DMS53 treated with DMSO at 0.1 percent for 48 hours (cell line): ENCODE results near the gene MUC2.

ENCODE experiments used
- DNase-seq: peaks from one replicate; lab custom pipeline; 2025; ENCODE audit not compliant: unreplicated experiment; lab: John Stamatoyannopoulos, UW

MUC2 gene

DNA sequence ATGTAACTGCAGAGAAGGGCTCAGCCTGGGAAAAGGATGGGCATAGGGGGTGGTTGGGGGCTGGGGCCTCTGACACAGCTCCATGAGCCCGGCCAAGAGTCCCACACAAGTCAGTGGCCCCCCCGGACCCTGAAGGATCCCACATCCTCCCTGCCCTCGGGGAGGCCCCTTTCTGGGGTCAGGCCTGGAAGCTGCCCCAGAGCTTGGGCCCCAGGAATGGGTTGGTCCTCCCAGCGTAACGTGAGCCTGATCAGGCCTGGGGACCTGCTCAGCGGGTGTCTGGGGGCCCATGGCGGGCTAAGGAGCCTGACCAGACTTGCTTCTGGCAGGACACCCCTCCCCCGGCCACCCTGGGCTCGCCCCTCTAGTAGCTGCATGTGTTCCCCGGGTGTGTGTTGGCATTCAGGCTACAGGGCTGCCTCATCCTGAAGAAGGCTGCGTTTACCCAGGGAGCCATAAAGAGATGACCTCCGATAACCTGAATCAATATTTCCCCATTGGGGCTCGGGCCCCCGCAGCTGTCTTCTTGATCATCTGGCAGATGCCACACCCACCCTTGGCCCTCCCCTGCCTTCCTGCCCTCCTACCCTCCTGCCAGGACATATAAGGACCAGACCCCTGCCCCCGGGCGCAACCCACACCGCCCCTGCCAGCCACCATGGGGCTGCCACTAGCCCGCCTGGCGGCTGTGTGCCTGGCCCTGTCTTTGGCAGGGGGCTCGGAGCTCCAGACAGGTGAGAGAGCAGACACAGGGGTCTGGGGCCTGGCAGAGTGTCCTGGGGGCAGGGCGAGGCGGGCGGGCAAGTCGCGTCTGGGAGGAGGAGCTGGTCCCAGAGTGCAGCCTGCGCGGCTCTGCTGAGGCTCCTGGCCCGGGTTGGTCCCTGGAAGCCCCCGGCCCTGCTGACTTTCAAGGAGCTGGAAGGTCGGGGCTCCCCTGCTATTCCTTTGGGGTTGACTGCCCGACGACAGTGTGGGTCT, at the start of gene MUC2:
MUC2 (plus strand) TSS at position 631 of the 978 bp plus-strand sequence.
- no peak for DNase-seq

GRCh38 chr11:1025410-1026162, 49.1 kb upstream of the MUC2 start:
- no peak for DNase-seq

DNA sequence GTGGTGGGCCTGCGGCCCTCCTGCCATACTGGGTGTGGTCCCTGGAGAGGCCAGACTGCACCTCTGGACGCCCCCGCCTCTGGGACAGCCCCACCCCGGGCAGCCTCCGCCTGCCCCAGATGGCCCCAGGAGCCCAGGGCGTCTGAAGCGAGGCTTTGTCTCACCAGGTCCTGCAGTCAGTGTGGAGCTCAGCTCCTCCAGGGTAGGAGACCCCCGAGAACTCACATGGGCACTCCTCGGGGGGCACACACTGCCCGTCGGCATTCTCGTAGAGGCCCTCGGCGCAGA, 48.6 kb upstream of the MUC2 start:
- no peak for DNase-seq

DNA sequence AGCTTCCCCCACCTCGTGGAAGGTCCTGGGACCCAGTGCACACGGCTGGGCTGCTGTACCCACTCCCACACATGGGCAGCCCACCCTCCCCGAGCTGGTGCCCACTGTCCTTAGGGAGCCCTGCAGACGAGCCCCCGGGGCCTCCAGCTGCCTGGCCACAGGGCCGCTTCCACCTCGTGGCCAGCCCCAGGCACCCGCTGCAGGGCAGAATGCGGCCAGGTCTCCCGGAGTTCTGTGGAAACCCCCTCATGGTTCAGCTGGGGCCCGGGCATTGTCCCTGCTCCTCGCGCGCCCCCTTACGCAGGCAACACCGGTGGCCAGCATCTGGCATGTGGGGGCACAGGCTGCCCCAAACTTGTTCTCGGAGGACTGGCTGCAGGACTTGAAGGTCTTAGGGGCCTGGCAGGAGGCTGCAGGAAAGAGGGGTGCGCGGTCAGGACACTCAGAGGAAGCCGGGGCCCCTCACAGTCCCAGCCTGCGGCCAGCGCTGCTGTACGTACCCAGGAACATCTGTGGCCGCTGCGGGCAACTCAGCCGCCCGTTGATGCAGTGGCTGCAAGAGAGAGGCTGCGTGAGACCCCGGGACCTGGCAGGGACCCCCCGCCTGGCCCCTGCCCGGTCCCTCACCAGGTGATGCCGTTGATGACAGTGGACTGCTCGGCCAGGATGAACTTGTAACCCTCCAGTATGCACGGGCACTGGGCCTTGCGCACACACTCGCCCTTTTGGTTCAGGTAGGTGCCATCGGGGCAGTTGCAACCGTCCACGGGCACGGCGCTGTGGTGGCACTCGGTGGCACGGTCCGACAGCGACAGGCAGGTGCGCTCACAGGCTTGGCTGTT, 47.8 kb upstream of the MUC2 start:
- DNase-seq = no peak

DNA sequence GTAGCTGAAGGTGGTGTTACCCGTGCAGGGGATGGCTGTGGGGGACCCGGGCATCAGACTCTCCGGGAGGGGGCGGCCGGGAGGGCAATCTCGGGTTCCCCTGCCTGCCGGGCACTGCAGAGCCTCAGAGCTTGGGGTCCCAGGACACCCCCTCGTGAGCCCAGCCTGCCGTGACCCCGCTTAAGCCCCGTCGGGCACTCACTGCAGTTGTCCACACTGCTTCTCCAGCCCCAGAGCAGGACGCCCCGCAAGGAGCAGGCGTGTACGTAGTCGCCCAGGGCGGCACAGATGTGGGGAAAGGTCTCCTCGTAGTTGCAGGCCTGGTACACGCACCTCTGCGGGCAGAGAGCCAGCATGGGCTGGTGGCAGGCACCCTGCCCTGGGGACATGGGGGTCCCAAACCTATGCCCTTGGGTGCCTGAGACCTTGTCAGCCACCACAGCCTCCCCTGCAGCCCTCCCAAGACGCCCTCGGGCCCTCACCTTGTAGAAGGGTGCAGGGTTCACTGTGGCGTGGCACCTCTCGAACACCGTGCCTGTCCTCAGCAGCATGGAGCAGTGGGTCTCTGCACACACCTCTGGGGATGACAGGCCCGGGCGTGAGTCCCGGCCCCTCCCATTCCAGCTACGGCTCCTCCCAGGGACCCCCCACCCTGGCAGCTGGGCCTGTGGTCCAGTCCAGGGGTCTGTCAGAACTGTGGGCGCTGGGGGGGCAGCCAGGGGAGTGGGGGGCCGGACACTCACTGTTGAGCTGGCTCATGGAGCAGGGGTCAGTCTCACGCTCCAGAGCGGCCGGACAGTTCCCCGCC, 47.0 kb upstream of the MUC2 start:
- no peak for DNase-seq

- no peak for DNase-seq
These were observed 46.5 kb upstream of the MUC2 start for GRCh38 chr11:1028291-1028540.

GRCh38 chr11:1028616-1029015, 46.1 kb upstream of the MUC2 start:
- DNase-seq = no peak

- no peak for DNase-seq
These were observed 45.6 kb upstream of the MUC2 start for GRCh38 chr11:1029051-1029450.

GRCh38 chr11:1029654-1030053, 45.0 kb upstream of the MUC2 start:
- no peak for DNase-seq

- no peak for DNase-seq
These were observed 44.6 kb upstream of the MUC2 start for GRCh38 chr11:1030086-1030485.

GRCh38 chr11:1030556-1030955, 44.1 kb upstream of the MUC2 start:
- DNase-seq = no peak

GRCh38 chr11:1031121-1031899, 43.4 kb upstream of the MUC2 start:
- DNase-seq = no peak

DNA sequence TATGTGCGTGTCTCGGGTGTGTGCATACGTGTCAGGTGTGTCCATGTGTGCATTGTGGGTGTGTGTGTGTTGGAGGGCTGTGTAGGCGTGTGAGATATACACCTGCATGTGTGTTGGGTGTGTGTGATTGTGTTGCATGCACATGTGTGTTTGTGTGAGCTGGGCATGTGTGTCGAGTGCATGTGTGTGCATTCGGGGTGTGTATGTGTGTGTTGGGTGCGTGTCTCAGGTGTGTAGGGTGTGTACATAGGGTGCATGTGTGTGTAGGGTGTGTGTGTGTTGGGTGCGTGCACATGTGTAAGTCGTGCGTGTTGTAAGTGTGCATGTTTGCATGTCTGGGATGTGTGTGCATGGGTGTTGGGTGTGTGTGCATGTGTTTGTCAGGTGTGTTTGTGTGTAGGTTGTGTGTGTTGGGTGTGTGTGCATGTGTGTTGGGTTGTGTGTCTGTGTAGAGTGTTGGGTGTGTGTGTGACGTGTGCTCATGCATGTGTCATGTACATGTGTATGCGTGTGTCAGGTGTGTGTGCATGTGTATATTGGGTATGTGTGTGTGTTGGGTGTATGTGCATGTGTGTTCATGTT, 42.3 kb upstream of the MUC2 start:
- no peak for DNase-seq

GRCh38 chr11:1033016-1033798, 41.5 kb upstream of the MUC2 start:
- DNase-seq = no peak

DNA sequence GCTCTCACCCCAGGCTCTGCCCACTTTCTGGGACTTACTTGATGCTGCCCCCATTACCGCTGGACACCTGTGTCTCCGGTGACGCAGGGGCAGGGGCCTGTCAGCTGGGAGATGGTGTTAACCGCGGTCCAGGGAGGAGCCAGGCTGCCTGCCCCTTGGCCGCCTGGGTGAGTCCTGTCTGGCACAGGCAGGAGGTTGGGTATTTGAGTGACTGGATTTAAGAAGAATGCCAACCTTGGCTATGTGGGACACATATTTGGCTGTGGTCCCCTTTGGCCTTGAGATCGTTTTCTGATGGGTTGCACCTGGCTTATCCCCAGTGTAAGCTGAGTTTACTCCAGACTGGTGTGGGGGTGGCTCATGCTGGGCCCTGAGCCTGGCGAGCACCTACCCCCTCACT, 40.7 kb upstream of the MUC2 start:
- DNase-seq = no peak

GRCh38 chr11:1034456-1035295, 40.0 kb upstream of the MUC2 start:
- no peak for DNase-seq

GRCh38 chr11:1035577-1036283, 38.9 kb upstream of the MUC2 start:
- DNase-seq = no peak
